K562 (cell line): ENCODE results near the gene KLHL22. TPM values are rescaled to one million over a fixed set of nuclear protein-coding genes. Genes with fewer than 3 reads are reported as not detected.
A peak's percentile ranks its signal among the peaks of the same experiment; 100 is the strongest.

ENCODE experiments used
- HDAC2 ChIP-seq: fragments of 450-650 bp; IDR thresholded peaks from 2 replicates; pipeline ENCODE4 v1.6.1; 2016; ENCODE audit warnings: mild to moderate bottlenecking
- MEF2A ChIP-seq: IDR thresholded peaks from 2 replicates; pipeline ENCODE4 v1.6.1; 2011; ENCODE audit warnings: low read depth, mild to moderate bottlenecking, low read length, moderate library complexity; ENCODE audit not compliant: control insufficient read depth
- MYNN ChIP-seq, 2 experiments: sonication (generic); formaldehyde crosslinking in 1 of 2; IDR thresholded peaks; 2 replicates each; pipeline versions ENCODE4 v1.5.0 to v1.6.1; 2016 to 2020; ENCODE audit warnings: antibody characterized with exemption in 1 of 2, missing genetic modification reagents in 1 of 2
- RBM15 ChIP-seq: fragments of 200-400 bp; formaldehyde crosslinking; IDR thresholded peaks from 2 replicates; pipeline ENCODE4 v1.6.1; 2018; ENCODE audit warnings: mild to moderate bottlenecking, low read length, moderate library complexity; ENCODE audit not compliant: insufficient read depth
- SMARCA4 ChIP-seq: fragments of 450-650 bp; IDR thresholded peaks from 2 replicates; pipeline ENCODE4 v1.6.1; 2016
- TBP ChIP-seq: optimal IDR thresholded peaks from 2 replicates; pipeline ENCODE3; 2011; ENCODE audit warnings: low read depth, low read length, improper control_type of control experiment
- WHSC1 ChIP-seq: IDR thresholded peaks from one replicate; pipeline ENCODE4 v1.6.1; 2012; ENCODE audit warnings: low read length, control low read depth, inconsistent platforms
- ZHX1 ChIP-seq: fragments of 150-350 bp; conservative IDR thresholded peaks from 2 replicates; pipeline ENCODE4 v1.6.1; 2014; ENCODE audit warnings: low read length
- polyA plus RNA-seq, 8 experiments: library from polyadenylated mRNA; depleted of rRNA in 4 of 8; stranded (reverse) in 5 of 8; unstranded in 3 of 8; fragments of >200 nt; fragmentation: Nextera tagmentation in 2 of 8; fragmentation: Illumina TruSeq in 1 of 8; extraction: Ambion mirVana in 2 of 8; extraction: Trizol in 1 of 8; gene quantifications; 2 replicates each; pipeline versions ENCODE4 v1.2.1 to v1.2.3, GENCODE V29; 2011 to 2014; ENCODE audit warnings: inconsistent platforms in 1 of 8, missing spikeins in 1 of 8
- total RNA-seq, 7 experiments: library from RNA; depleted of rRNA in 6 of 7; stranded (reverse); fragments of >200 nt in 6 of 7; fragmentation: Illumina TruSeq in 2 of 7; extraction: Trizol in 2 of 7; gene quantifications; 2 replicates each; pipeline versions ENCODE4 v1.2.1 to v1.2.3, GENCODE V29; 2011 to 2021; ENCODE audit warnings: low replicate concordance in 1 of 7
- TF ChIP-seq, protein P1 (sequence below): sonication (generic); formaldehyde crosslinking; IDR thresholded peaks from 2 replicates; pipeline ENCODE4 v1.8.0; 2022; ENCODE audit warnings: missing genetic modification reagents, mild to moderate bottlenecking, borderline replicate concordance
- TF ChIP-seq, protein P2 (sequence below), 2 experiments: fragments of 450-650 bp in 1 of 2; sonication (generic) in 1 of 2; formaldehyde crosslinking in 1 of 2; IDR thresholded peaks; 2 replicates each; pipeline versions ENCODE4 v1.7.1 to v1.9.0; 2016 to 2022; ENCODE audit warnings: inconsistent platforms in 1 of 2, mild to moderate bottlenecking in 1 of 2, missing genetic modification reagents in 1 of 2

The KLHL22 gene
- total and polyA plus RNA-seq, 9 of the 15 experiments (the other 6 are each of a cell fraction or from before 2014, with no cell fraction given), result 1.3 to 25.6 (median 15.2) TPM

- TF ChIP-seq RBM15, result no peak
- no peak for TF ChIP-seq SMARCA4
- TF ChIP-seq WHSC1, result peak; percentile 99
- TF ChIP-seq, protein P1, sequence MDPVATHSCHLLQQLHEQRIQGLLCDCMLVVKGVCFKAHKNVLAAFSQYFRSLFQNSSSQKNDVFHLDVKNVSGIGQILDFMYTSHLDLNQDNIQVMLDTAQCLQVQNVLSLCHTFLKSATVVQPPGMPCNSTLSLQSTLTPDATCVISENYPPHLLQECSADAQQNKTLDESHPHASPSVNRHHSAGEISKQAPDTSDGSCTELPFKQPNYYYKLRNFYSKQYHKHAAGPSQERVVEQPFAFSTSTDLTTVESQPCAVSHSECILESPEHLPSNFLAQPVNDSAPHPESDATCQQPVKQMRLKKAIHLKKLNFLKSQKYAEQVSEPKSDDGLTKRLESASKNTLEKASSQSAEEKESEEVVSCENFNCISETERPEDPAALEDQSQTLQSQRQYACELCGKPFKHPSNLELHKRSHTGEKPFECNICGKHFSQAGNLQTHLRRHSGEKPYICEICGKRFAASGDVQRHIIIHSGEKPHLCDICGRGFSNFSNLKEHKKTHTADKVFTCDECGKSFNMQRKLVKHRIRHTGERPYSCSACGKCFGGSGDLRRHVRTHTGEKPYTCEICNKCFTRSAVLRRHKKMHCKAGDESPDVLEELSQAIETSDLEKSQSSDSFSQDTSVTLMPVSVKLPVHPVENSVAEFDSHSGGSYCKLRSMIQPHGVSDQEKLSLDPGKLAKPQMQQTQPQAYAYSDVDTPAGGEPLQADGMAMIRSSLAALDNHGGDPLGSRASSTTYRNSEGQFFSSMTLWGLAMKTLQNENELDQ (CRISPR knock-in tag), result peak; percentile 62; the same call in 1 of the 2 replicates
- TF ChIP-seq TBP, result no peak
- no peak for TF ChIP-seq MEF2A
- no peak for TF ChIP-seq MYNN (IDR thresholded peaks at IDR 0.05)
- no peak for TF ChIP-seq MYNN (CRISPR knock-in tag; IDR thresholded peaks at IDR 0.05)
- no peak for TF ChIP-seq ZHX1
- no peak for TF ChIP-seq HDAC2
- TF ChIP-seq, protein P2, sequence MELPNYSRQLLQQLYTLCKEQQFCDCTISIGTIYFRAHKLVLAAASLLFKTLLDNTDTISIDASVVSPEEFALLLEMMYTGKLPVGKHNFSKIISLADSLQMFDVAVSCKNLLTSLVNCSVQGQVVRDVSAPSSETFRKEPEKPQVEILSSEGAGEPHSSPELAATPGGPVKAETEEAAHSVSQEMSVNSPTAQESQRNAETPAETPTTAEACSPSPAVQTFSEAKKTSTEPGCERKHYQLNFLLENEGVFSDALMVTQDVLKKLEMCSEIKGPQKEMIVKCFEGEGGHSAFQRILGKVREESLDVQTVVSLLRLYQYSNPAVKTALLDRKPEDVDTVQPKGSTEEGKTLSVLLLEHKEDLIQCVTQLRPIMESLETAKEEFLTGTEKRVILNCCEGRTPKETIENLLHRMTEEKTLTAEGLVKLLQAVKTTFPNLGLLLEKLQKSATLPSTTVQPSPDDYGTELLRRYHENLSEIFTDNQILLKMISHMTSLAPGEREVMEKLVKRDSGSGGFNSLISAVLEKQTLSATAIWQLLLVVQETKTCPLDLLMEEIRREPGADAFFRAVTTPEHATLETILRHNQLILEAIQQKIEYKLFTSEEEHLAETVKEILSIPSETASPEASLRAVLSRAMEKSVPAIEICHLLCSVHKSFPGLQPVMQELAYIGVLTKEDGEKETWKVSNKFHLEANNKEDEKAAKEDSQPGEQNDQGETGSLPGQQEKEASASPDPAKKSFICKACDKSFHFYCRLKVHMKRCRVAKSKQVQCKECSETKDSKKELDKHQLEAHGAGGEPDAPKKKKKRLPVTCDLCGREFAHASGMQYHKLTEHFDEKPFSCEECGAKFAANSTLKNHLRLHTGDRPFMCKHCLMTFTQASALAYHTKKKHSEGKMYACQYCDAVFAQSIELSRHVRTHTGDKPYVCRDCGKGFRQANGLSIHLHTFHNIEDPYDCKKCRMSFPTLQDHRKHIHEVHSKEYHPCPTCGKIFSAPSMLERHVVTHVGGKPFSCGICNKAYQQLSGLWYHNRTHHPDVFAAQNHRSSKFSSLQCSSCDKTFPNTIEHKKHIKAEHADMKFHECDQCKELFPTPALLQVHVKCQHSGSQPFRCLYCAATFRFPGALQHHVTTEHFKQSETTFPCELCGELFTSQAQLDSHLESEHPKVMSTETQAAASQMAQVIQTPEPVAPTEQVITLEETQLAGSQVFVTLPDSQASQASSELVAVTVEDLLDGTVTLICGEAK (IDR thresholded peaks at IDR 0.05), result no peak
- TF ChIP-seq, protein P2 (CRISPR knock-in tag; IDR thresholded peaks at IDR 0.05), result no peak
These were observed 27.7 kb upstream of the KLHL22 start (continued) for GRCh38 chr22:20523086-20523983.
